SK-N-MC (cell line): ENCODE data around the gene CACNA1E.

Experiments
- EZH2 ChIP-seq: fragments of 200-600 bp; sonication (generic); IDR thresholded peaks from one replicate; pipeline ENCODE4 v1.6.1; 2017; ENCODE audit warnings: antibody characterized with exemption
- POLR2AphosphoS5 ChIP-seq: IDR thresholded peaks from 2 replicates; pipeline ENCODE4 v1.6.1; 2012; ENCODE audit warnings: mild to moderate bottlenecking, low read depth, low read length, borderline replicate concordance

- TF ChIP-seq EZH2 (no peak), POLR2AphosphoS5 (no peak)
These were observed 335.6 kb downstream of the CACNA1E start for GRCh38 chr1:181818943-181819342.
